T-helper 22 cell (primary cell): ENCODE measurements around the gene CCDC107.
"Not testable (repeated sequence)": the region's sequence is repeated elsewhere in the genome, so short reads cannot be mapped to it uniquely, and the experiment has no call there.

ENCODE experiments used
- DNase-seq: peaks from one replicate; pipeline ENCODE4 v3.0.0-alpha.2; 2020; ENCODE audit warnings: low read depth

Gene CCDC107, protein sequence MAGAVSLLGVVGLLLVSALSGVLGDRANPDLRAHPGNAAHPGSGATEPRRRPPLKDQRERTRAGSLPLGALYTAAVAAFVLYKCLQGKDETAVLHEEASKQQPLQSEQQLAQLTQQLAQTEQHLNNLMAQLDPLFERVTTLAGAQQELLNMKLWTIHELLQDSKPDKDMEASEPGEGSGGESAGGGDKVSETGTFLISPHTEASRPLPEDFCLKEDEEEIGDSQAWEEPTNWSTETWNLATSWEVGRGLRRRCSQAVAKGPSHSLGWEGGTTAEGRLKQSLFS

DNA sequence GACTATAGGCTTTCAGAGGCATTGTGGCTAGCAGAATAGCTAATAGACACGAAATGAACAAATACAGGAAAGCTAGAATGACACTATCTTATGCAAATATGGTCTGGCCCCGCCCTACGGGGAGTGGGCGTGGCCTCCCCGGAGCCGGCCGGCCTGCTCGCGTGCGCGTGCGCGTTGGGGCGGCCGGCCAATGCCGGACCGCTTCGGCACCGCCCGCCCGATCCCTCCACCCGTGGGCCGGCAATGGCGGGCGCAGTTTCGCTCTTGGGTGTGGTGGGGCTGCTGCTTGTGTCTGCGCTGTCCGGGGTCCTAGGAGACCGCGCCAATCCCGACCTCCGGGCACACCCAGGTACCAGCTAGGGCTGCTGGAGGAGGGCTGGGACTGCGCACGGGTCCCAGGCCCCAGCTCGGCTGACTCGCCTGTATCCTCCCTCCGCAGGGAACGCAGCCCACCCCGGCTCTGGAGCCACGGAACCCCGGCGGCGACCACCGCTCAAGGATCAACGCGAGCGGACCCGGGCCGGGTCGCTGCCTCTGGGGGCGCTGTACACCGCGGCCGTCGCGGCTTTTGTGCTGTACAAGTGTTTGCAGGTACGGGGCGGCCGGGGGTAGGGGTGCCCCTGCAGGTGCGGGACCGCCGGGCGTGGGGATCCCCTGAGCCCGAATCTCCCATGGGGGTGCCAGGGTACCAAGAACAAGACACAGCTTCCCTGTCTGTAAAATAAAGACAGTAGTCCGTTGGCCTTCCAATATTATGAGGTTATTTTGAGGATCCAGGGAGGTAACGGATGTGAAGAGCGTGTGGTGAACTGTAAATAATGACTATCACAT lies at the start of gene CCDC107:
CCDC107 (plus strand) TSS at position 156 of the 831 bp plus-strand sequence; CDS start at position 244, 88 bp downstream.
- peak; percentile 70 for DNase-seq

DNA sequence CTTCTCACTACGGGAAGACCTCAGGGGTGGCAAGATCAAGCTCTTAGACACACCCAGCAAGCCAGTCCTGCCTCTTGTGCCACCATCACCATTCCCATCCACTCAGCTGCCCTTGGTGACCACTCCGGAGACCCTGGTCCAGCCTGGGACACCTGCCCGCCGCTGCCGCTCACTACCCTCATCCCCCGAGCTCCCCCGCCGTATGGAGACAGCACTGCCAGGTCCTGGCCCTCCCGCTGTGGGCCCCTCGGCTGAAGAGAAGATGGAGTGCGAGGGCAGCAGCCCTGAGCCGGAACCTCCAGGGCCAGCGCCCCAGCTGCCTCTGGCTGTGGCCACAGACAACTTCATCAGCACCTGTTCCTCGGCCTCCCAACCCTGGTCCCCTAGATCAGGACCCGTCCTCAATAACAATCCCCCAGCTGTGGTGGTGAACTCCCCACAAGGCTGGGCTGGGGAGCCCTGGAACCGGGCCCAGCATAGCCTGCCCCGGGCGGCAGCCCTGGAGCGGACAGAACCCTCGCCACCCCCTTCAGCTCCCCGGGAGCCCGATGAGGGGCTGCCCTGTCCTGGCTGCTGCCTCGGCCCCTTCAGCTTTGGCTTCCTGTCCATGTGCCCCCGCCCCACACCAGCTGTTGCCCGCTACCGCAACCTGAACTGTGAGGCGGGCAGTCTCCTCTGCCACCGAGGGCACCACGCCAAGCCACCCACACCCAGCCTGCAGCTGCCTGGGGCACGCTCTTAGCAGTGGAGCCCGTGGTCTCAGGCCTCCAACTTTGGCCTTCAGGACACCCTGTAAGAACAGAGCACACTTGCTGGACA lies 48.9 kb upstream of the CCDC107 start:
- DNase-seq, result no peak

DNA sequence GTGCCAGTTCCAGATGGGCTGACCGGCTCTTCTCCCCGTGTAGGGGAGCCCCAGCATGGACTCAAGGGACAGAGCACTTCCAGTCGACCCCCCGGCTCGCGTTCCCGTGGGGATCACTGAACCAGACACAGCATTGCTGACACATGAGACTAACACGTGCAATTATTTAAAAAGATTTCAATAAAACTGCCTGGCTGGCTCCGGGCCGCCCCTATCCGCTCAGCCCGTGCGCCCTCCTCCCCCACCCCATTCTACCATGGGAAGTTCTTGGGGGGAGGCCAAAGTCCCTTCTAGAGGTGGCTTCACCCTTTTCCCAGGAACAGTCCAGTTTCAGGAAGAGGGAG lies 48.3 kb upstream of the CCDC107 start:
- no peak for DNase-seq

DNA sequence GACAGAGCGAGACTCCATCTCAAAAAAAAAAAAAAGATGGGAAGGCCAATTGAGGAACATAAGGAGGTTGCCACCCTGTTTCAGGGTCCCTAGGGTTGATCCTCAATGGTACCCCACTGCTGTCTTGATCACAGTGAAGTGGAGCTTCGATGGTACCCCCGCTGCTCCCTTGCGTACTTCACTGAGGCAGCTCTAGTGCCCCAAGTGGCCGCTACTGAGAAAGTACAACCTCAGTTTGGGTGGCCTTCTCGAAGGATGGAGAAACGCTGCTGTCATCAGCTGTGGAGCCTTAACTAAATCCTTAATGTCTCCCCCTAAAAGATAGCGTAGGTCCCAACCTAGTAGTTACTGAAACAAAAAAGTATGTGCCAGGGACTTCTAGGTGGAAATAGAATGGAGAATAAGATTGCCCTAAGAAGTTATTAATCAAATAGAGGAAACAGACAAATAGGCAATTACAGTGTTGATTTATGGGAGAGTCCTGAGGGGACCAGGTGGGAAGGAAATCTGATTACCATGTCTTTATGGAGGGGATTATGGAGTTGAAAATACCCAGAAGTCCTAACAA lies 46.8 kb upstream of the CCDC107 start:
- peak; percentile 20 for DNase-seq

DNA sequence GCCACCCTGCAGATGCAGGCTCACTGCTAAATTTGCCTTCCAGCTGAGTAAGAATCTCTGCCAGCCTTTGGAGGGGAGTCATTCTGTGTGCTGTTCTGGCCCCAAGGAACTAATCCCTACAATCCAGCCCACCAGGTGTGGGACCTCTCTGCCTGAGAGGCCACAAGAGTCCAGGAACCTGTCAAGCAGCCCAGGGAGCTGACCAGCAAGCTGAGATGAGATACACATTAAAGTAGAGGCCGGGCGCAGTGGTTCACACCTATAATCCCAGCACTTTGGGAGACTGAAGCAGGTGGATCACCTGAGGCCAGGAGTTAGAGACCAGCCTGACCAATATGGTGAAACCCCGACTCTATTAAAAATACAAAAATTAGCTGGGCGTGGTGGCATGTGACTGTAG lies 46.0 kb upstream of the CCDC107 start:
- DNase-seq, result not testable (repeated sequence)

DNA sequence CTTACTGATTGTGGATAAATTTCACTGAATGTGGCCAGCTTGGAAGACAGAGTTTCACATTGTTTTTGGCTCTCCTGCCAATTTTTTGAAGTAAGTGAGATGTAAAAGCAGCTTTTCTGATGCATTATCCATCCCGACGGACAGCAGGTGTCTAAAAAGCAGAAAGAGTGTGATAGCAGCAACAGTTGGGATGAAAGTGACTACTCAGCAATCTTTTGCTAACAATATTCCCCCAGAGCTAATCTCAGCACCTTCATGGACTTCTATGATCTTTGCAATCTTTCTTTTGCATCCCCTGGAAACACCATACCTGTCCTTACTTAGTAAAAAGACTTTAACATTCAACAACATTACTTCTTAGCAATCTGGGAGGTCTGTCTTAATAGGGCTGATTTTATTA lies 45.2 kb upstream of the CCDC107 start:
- DNase-seq, result no peak

DNA sequence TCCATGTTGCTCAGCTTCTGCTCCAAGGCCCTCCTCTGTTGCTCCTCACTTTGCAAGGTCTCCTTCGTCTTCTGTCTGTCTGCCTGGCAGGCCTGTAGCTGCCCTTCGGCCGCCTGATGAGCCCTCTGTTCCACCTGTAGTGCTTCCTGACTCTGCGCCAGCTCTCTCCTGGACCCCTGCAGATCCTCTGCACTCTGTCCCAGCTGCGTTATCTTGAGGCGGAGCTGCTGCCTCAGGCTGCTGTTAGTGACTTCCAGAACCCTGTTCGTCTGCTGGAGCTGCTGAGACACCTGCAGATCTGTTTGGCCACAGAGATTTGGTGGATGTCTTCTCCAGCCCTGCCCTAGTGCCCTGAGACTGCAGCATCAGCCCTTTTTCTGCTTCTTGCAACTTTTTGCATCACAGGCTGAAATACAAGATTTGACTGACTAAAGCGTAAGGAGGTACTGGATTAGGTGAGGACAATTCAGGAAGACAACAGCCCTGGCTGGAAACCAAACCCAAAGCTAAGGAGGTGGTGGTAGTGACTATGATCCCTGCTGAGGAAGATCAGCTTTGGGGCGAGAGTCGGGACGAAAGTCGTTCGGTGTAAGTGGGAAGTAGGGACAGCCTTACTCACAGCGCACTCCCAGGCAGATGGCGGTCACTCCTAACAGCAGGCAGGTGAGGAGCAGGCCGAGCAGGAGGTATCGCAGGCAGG lies 42.0 kb upstream of the CCDC107 start:
- no peak for DNase-seq

DNA sequence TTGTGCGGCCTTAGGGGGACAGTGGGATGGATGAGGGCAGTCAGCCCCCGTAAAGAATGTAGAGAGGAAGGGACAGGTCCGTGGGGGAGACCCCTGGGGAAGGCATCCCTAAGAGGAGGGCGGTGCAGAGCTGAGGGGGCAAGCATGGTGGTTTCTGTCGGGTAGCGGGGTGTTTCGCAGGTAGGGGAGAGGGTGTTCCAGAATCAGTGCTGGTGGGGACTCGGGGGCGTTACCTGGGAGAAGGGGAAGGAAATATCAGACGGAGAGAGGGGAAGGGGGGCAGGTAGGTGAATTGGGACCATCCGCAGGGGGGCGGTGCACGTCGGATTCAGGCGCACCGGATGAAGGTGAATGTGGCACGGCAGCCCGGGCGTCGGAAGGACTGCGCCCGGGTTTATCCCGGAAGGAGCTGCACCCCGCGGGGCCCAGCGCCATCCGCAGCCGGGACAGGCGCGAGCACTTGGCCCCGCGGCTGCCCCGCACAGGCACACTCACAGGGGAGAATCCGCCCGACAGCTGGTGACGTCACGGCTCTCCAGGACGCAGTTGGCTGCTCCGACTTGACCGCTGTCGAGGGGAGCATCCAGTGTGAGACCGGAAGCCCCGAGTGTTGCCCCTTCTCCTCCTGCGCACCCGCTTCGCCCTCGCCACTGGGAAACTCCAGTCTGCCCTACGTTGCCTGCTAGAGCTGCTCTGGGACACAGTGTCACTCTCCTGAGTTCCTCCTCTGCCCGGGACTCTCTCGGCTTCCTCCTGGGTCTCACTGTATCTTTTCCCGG lies 41.2 kb upstream of the CCDC107 start:
- DNase-seq, result peak; percentile 60

DNA sequence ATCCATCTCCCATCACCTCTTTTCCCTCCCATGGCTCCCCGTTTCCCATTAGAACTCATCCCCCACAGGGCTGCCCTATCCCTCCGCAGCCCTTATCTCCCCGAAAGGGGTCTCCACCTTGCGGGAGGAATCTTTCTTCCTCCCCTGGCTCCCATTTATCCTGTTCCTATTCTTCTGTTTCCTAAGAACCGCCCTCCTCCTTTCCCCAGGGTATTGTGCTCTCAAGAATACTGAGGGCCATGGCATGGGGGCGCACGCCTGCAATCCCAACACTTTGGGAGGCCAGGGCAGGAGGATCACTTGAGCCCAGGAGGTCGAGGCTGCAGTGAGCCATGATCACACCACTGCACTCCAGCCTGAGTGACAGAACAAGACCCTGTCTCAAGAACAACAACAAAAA lies 40.5 kb upstream of the CCDC107 start:
- DNase-seq, result no peak

DNA sequence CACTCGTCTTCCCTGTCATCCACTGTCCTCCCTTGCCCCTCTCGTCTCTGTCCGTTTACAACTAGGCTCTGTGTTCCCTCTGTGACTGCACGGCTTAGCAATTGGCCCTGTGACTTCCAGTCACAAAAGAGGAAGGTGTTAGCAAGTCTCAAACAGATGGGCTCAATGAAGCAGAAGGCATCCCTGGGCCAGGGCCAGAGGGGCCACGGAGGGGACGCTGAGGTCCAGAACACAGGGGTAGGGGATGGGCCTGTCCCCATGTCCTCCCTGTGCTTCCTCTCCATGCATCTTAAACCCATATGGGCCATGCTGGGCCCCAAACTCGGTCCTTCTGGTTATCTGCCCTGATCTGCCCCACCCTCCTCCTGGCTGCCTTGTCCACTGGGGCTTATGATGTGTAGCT lies 39.8 kb upstream of the CCDC107 start, which contains the start of gene CD72:
CD72 (minus strand) TSS at position 89 of the 403 bp plus-strand sequence. CDS start 110 bp downstream, outside the sequence.
- no peak for DNase-seq

DNA sequence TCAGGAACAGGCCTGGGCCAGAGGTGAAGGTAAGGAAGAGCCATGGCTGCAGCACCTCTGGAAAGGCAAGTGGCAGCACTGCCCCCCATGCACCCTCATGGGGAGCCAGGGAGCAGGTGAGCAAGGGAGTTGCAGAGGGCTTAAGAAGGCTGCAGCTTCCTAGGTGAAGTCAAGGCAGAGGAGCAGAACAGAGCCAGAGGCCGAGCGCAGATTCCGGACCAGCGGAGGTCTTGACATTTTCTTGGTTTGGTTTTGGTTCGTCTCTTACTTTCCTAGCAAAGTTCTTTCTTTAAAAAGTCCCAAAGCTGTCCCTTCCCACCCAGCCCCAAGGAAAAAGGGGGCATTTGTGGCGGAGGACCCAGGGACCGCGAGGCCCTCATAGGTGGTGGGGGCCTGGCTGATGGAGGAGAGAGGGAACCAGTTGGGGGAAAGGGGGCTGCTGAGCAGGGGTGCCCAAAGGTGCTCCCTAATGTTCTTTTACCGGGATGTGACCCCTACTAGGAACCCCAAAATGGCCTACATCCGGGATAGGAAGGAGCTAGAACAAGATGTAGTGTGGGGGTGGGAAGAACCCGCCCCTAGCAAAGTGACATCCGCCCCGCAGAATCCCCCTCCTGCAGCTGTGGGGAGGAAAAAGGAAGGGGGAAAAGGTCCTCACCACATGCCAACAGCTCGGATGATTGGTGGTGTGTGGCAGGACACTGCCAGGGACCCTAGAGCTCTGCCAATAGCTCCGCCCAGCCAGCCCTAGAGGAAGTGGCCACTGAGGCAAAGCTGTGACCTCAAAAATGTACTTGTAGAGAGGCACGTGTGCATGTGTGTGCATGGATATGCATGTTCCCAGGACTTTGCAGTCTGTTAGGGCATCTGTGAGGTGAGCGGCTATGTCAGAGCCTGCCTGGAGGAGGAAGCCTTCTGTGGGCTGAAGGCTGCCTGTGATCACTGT lies 39.0 kb upstream of the CCDC107 start:
- no peak for DNase-seq

DNA sequence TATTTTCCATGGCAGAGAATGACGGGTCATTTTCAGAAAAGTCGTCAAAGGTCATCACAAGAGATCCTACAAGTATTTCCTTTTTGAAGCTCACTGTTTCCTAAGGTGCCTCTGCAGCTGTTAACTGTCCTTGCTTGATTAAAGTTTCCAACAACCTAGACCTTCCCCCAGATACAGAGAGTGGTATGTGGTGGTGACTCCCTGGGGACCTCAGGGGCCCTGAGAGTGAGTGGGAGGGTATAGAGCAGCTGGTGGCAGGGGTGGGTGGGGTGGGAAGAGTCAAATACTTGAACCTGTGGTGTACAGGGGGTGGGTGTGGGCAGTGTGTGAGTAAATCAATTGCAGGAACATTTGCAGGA lies 38.3 kb upstream of the CCDC107 start:
- DNase-seq, result no peak

DNA sequence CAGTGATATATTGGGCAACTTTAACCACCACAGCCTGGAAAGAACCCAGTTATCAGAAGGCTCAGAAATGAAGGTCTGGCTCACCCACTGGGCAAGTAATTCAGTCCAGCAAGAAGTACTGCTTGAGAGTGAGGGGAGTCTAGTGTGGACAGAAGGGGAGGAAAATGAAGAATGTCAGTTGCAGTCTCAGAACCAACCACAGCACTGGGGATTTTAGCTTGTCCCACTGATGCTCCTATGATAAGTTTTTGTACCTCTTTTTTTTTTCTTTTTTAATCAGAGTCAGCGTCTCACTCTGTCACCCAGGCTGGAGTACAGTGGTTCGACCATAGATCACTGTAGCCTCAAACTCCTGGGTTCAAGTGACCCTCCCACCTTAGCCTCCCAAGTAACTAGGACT lies 30.5 kb upstream of the CCDC107 start:
- no peak for DNase-seq

DNA sequence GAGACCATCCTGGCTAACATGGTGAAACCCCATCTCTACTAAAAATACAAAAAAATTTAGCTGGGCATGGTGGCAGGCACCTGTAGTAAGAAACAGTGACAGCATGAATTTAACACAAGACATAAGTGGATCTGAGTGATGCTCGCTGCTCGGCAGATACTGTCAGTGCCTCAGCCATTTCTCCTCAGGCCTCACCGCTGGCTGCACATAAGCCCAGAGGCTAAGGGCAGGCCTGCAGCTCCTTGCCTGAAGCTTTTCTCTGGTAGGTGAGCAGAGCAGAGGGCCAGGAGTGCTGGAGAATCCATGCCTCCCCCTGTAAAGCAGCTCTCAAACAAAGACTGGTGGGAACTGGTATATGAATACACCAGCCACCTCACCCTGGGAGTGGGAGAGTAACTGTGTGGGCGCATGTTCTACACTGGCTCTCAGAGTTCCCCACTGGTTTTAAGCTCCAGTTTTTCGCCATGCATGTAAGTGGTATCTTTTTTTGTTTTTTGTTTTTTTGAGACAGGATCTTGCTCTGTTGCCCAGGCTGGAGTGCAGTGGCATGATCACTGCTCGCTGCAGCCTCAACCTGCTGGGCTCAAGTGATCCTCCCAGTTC lies 29.6 kb upstream of the CCDC107 start:
- DNase-seq, result no peak

DNA sequence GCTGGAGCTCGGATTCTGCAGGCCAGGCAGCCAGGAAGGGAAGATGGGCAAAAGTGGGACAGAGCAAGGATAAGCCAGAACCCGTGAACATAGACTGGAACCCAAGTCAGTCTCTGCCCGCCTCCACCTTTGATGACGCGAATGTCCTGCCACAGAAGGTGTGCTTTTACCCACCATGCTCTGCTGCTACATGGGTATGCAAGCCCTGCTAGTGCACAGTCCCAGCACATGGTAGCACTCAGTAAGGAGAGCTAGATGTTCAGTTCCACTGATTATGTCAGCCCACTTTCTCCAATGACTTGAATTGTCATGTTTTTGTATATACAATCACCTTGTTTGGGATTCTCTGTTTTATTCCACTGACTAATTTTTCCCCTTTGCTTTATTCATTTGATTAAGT lies 28.5 kb upstream of the CCDC107 start:
- DNase-seq, result no peak

DNA sequence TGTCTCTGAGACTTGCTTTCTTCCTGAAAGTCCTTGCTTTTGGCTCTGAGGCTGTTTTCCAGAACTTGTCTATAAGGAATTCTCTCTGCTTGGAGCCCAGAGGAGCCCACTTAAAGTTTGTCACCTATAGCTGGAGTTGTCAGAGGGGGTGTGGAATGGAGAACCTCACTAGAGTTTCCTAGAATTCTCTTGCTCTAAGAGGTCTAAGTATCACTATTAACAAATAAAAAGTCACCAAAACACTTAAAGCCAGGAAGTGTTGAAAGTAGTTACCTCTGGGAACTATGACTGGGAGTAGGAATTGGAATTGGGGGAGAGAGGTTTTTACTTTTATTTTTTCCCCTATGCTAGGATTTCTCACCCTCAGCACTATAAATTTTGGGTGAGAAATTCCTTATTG lies 22.4 kb upstream of the CCDC107 start:
- no peak for DNase-seq

DNA sequence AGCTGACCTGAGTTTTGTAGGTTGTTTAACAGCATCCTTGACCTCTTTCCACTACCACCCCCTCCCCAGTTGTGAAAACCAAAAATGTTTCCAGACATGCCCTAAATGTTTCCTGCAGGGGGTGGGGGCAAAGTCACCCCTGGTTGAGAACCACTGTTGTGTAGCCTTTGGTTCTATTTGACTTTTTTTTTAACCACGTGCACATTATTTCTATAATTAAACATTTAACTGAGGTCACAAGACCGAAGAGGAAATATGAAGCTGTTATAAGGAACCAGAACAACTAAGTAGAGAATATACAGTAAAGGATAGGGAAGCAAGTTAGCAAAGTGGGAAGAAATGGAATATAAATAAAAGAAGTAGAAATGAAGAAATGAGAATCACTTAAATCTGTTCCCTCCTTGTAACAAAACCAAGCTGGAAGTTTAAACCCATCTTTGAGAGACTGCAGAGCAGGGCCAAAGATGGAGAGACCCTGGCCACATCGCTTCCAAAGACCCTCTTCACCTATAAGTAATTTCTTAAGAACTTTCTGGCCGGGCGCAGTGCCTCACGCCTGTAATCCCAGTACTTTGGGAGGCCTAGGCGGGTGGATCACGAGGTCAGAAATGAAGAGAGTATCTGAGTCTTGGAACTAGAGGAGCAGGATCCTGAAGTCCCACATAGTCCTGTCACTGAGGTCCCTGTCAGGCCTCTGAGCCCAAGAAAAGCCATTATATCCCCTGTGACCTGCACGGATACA lies 21.8 kb upstream of the CCDC107 start:
- no peak for DNase-seq

DNA sequence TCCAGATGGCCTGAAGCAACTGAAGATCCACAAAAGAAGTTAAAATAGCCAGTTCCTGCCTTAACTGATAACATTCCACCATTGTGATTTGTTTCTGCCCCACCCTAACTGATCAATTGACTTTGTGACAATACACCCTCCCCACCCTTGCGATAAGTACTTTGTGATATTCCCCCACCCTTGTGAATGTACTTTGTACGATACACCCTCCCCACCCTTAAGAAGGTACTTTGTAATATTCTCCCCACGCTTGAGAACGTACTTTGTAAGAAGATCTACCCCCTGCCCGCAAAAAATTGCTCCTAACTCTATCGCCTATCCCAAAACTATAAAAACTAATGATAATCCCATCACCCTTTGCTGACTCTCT lies 21.2 kb upstream of the CCDC107 start:
- not testable (repeated sequence) for DNase-seq
